Measurements from ENCODE around the gene PPARD. TPM values are rescaled to one million over a fixed set of nuclear protein-coding genes. Genes with fewer than 3 reads are reported as not detected.
A peak's percentile ranks its signal among the peaks of the same experiment; 100 is the strongest.
"Not testable (repeated sequence)": the region's sequence is repeated elsewhere in the genome, so short reads cannot be mapped to it uniquely, and the experiment has no call there.

PPARD gene
- total and polyA plus RNA-seq, 2 experiments from 2014 or later: 17.1 to 34.0 TPM

- H3K4me1 ChIP-seq (ENCODE audit: low read depth): no peaks in the 10 kb centered on the region
- H3K27me3 ChIP-seq: no peaks in the 10 kb centered on the region
- H3K9me3 ChIP-seq (ENCODE audit: low read depth): no peaks in the 10 kb centered on the region
- no peak for TF ChIP-seq CTCF (IDR thresholded peaks at IDR 0.05; ENCODE audit: low read depth, low read length)
- DNase-seq (ENCODE audit: low read depth in 1 of 2, low spot score in 1 of 2): no peak
- H3K4me3 ChIP-seq: no peak overlapping the region
- H3K36me3 ChIP-seq: no peaks in the 10 kb centered on the region
- no peak overlapping the region for H3K27ac ChIP-seq
Observed at GRCh38 chr6:35436071-35436857, 93.9 kb downstream of the PPARD start.

GRCh38 chr6:35438378-35439065, 96.2 kb downstream of the PPARD start:
- not testable (repeated sequence) for H3K4me1 ChIP-seq (ENCODE audit: low read depth); H3K27ac ChIP-seq; DNase-seq (ENCODE audit: low read depth in 1 of 2, low spot score in 1 of 2); H3K27me3 ChIP-seq; H3K4me3 ChIP-seq; H3K9me3 ChIP-seq (ENCODE audit: low read depth); H3K36me3 ChIP-seq

- no peak for TF ChIP-seq CTCF (IDR thresholded peaks at IDR 0.05; ENCODE audit: low read depth, low read length)
- peak in 1 of 2 donors; percentile 23 for DNase-seq (ENCODE audit: low read depth in 1 of 2, low spot score in 1 of 2)
- Histone ChIP-seq H3K27me3 (no peaks in the 10 kb centered on the region), H3K4me1 (ENCODE audit: low read depth) (no peaks in the 10 kb centered on the region), H3K9me3 (ENCODE audit: low read depth) (no peaks in the 10 kb centered on the region), H3K36me3 (no peaks in the 10 kb centered on the region), H3K27ac (no peak overlapping the region), H3K4me3 (no peak overlapping the region)
Observed at GRCh38 chr6:35439308-35439707, 97.0 kb downstream of the PPARD start.

- Histone ChIP-seq H3K4me3 (no peak overlapping the region), H3K36me3 (no peaks in the 10 kb centered on the region), H3K9me3 (ENCODE audit: low read depth) (no peaks in the 10 kb centered on the region), H3K27ac (peak overlapping the region; percentile 48), H3K4me1 (ENCODE audit: low read depth) (no peaks in the 10 kb centered on the region), H3K27me3 (no peaks in the 10 kb centered on the region)
- DNase-seq (ENCODE audit: low read depth in 1 of 2, low spot score in 1 of 2): peak in 1 of 2 donors; percentile 28
- TF ChIP-seq CTCF (IDR thresholded peaks at IDR 0.05; ENCODE audit: low read depth, low read length): no peak
Observed at GRCh38 chr6:35441205-35441604, 98.8 kb downstream of the PPARD start.

- no peaks in the 10 kb centered on the region for H3K4me1 ChIP-seq (ENCODE audit: low read depth)
- H3K4me3 ChIP-seq: no peak overlapping the region
- H3K9me3 ChIP-seq (ENCODE audit: low read depth): no peaks in the 10 kb centered on the region
- H3K27me3 ChIP-seq: no peaks in the 10 kb centered on the region
- no peak for DNase-seq (ENCODE audit: low read depth in 1 of 2, low spot score in 1 of 2)
- TF ChIP-seq CTCF (IDR thresholded peaks at IDR 0.05; ENCODE audit: low read depth, low read length): no peak
- H3K36me3 ChIP-seq: no peaks in the 10 kb centered on the region
- H3K27ac ChIP-seq: no peak overlapping the region
Observed at GRCh38 chr6:35441642-35442041, 99.3 kb downstream of the PPARD start.

- no peak for DNase-seq (ENCODE audit: low read depth in 1 of 2, low spot score in 1 of 2)
- TF ChIP-seq CTCF (IDR thresholded peaks at IDR 0.05; ENCODE audit: low read depth, low read length): no peak
- H3K36me3 ChIP-seq: no peaks in the 10 kb centered on the region
- no peak overlapping the region for H3K4me3 ChIP-seq
- no peaks in the 10 kb centered on the region for H3K4me1 ChIP-seq (ENCODE audit: low read depth)
- H3K27ac ChIP-seq: no peak overlapping the region
- H3K9me3 ChIP-seq (ENCODE audit: low read depth): no peaks in the 10 kb centered on the region
- no peaks in the 10 kb centered on the region for H3K27me3 ChIP-seq
Observed at GRCh38 chr6:35442693-35443092, 100.3 kb downstream of the PPARD start.

All from cardiac muscle cell (in vitro differentiated cells and primary cell).